Activated CD4-positive, alpha-beta T cell treated with anti-CD3 and anti-CD28 coated beads, Interleukin-2, amount 10 ng/mL, durations not matched to agents 24 days and 14 days (primary cell): ENCODE measurements around the gene WWC2. TPM values are rescaled to one million over a fixed set of nuclear protein-coding genes. Genes with fewer than 3 reads are reported as not detected.

Source experiments
- DNase-seq: peaks from one replicate; pipeline ENCODE4 v3.0.0; 2022
- H3K27ac Mint-ChIP-seq: one replicate; pipeline ENCODE4 v1.8.0; 2022; ENCODE audit warnings: mild to moderate bottlenecking, mixed read lengths
- H3K27me3 Mint-ChIP-seq: one replicate; pipeline ENCODE4 v1.8.0; 2022; ENCODE audit warnings: mixed read lengths
- H3K36me3 Mint-ChIP-seq: one replicate; pipeline ENCODE4 v1.8.0; 2022; ENCODE audit warnings: low read depth, mild to moderate bottlenecking, mixed read lengths
- H3K4me1 Mint-ChIP-seq: one replicate; pipeline ENCODE4 v1.8.0; 2021; ENCODE audit warnings: mixed read lengths
- H3K4me3 Mint-ChIP-seq: one replicate; pipeline ENCODE4 v1.8.0; 2022; ENCODE audit warnings: mild to moderate bottlenecking, moderate library complexity, mixed read lengths
- H3K9me3 Mint-ChIP-seq: one replicate; pipeline ENCODE4 v1.8.0; 2021; ENCODE audit warnings: mixed read lengths
- intact Hi-C: fragments of 100-400 bp; cut with micrococcal nuclease; formaldehyde crosslinking; loops from one replicate; pipeline ENCODE4 v1.15.1; 2023
- total RNA-seq: library from RNA; stranded (reverse); gene quantifications from 2 replicates; pipeline ENCODE4 v1.2.3, GENCODE V29; 2022

WWC2 gene
- 0.40 and 0.45 TPM in 2 replicates for total RNA-seq

- peak within 1 kb of the TSS; percentile 63 for H3K4me3 Mint-ChIP-seq
- no peaks in the 10 kb centered on the region for H3K9me3 Mint-ChIP-seq
- intact Hi-C loops = no loop called here
- DNase-seq = peak; percentile 85
- peaks cover 5% of the 10 kb centered on the region for H3K36me3 Mint-ChIP-seq
- peaks cover 54% of the 10 kb centered on the region for H3K27me3 Mint-ChIP-seq
- peaks cover 3% of the 10 kb centered on the region for H3K4me1 Mint-ChIP-seq
- no peak within 1 kb of the TSS for H3K27ac Mint-ChIP-seq
Observed at GRCh38 chr4:183098723-183099536, at the start of gene WWC2. Gene WWC2, plus strand, starts transcription at chr4:183099257. Its CDS starts 235 bp downstream, at chr4:183099492.

DNA sequence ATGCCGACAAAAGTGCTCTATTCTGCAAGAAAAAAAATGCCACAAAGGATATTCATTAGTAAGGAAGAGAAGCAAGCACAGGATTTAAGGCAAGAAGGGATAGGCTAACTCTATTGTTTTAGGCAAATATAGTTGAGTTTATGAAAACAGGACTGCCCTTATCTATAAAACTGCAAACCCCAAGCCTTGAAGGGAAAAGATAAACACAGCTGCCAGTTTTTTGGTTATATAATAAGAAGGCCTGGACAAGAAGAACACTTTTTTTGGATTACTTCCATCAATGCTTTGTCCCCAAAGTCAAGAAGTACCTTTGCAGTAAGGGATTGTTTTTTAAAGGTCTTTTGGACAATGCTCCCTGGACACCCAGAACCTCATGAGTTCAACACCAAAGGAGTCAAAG, 45.4 kb upstream of the WWC2 start:
- H3K27ac Mint-ChIP-seq = no peak overlapping the region
- intact Hi-C loops = no loop called here
- peaks cover 4% of the 10 kb centered on the region for H3K27me3 Mint-ChIP-seq
- no peak for DNase-seq
- no peaks in the 10 kb centered on the region for H3K9me3 Mint-ChIP-seq
- no peak overlapping the region for H3K4me3 Mint-ChIP-seq
- no peaks in the 10 kb centered on the region for H3K36me3 Mint-ChIP-seq
- H3K4me1 Mint-ChIP-seq = no peaks in the 10 kb centered on the region

DNA sequence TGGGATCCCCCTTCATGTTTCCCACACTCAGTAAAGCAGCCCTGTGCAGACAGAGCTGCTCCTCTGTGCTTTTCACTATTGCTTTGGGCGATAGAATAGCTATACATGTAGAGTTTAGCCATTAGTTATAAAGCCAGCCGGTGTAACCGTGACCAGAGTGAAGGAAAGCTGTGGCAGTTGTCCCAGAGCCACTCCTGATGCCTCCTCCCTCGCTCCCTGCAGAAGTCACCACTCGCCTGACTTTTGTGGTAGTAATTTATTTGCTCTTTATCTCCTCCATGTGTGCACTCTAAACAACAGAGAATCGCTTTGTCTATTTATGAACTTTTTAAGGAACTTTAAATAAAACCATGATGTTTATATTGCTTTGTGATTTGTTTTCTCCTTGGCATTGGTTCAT, 41.8 kb upstream of the WWC2 start:
- Mint-ChIP-seq H3K4me1 (no peaks in the 10 kb centered on the region), H3K9me3 (no peaks in the 10 kb centered on the region), H3K4me3 (no peak overlapping the region), H3K36me3 (no peaks in the 10 kb centered on the region), H3K27ac (no peak overlapping the region), H3K27me3 (peaks cover 3% of the 10 kb centered on the region)
- intact Hi-C loops = no loop called here
- no peak for DNase-seq

- H3K4me1 Mint-ChIP-seq = no peaks in the 10 kb centered on the region
- H3K27ac Mint-ChIP-seq = no peak overlapping the region
- H3K4me3 Mint-ChIP-seq = no peak overlapping the region
- peaks cover 2% of the 10 kb centered on the region for H3K27me3 Mint-ChIP-seq
- intact Hi-C loops = no loop called here
- no peaks in the 10 kb centered on the region for H3K36me3 Mint-ChIP-seq
- H3K9me3 Mint-ChIP-seq = no peaks in the 10 kb centered on the region
- no peak for DNase-seq
Observed at GRCh38 chr4:183059797-183060196, 39.3 kb upstream of the WWC2 start.

DNA sequence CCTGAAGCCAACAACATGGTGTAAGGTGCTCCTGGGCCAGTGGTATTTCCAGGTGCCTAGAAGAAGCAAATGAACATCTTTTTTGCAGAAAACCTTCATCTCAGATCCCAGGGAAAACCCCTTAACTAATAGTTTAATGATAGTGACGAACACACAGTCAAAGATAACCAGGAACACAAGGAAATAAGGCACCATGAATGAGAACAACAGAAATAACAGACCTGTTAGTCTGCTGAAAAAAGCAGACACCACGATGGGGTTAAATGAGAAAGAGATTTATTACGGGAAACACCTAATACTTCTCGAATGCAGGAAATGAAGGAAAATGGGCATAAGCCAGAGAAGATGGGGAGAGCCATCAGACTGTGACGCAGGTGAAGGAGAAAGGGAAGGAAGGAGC, 30.6 kb upstream of the WWC2 start:
- Mint-ChIP-seq H3K4me3 (no peak overlapping the region), H3K27ac (no peak overlapping the region), H3K27me3 (peaks cover 8% of the 10 kb centered on the region), H3K9me3 (no peaks in the 10 kb centered on the region), H3K4me1 (no peaks in the 10 kb centered on the region), H3K36me3 (no peaks in the 10 kb centered on the region)
- DNase-seq = no peak
- intact Hi-C loops = no loop called here

DNA sequence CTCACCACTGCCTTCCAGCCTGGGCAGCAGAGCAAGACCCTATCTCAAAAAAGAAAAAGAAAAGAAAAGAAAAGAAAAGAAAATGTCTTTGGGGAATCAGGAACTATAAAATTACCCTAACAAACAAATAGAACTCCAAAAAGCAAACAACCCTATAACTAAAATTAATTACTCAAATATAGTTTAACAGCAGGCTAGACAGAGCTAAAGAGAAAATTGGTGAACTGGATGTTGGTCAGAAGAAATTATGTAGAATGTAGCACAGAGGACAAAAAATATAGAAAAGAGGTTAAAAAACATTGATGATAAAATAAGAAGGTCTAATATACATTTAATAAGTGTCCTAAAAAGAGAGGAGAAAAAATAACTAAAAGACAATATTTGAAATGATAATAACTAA, 27.8 kb upstream of the WWC2 start:
- H3K4me3 Mint-ChIP-seq = no peak overlapping the region
- H3K27ac Mint-ChIP-seq = no peak overlapping the region
- H3K9me3 Mint-ChIP-seq = no peaks in the 10 kb centered on the region
- intact Hi-C loops = loop anchor here (10.0 kb wide), 1 partner anchor 334 kb away; no protein-coding TSS in a partner anchor
- no peaks in the 10 kb centered on the region for H3K36me3 Mint-ChIP-seq
- DNase-seq = no peak
- H3K4me1 Mint-ChIP-seq = peaks cover 1% of the 10 kb centered on the region
- H3K27me3 Mint-ChIP-seq = peaks cover 18% of the 10 kb centered on the region

DNA sequence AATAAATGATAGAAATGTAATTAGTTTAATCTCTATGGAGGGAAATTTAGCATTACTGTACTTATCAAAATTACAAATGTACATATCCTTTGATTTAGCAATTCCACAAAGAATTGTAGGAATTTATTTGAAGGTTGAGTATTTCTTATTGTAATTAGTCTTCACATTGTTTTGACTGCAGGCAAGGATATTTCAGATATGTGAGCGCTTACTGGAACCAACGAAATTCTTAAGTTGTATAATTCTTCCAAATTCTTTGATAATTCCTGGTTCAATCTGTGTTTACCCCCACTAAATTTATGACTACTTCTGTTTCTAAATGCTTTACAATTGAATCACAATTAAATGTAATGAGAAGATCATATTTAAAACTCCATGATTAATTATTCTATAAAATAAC, 26.9 kb upstream of the WWC2 start:
- Mint-ChIP-seq H3K4me1 (peaks cover 1% of the 10 kb centered on the region), H3K4me3 (no peak overlapping the region), H3K27ac (no peak overlapping the region), H3K27me3 (peaks cover 18% of the 10 kb centered on the region), H3K36me3 (no peaks in the 10 kb centered on the region), H3K9me3 (no peaks in the 10 kb centered on the region)
- DNase-seq = no peak
- intact Hi-C loops = loop anchor here (2.0 to 10.0 kb wide), 2 partner anchors 133 to 333 kb away; no protein-coding TSS in a partner anchor

GRCh38 chr4:183073838-183074145, 25.3 kb upstream of the WWC2 start:
- intact Hi-C loops = loop anchor here (1.0 to 10.0 kb wide), 3 partner anchors 135 to 331 kb away; no protein-coding TSS in a partner anchor
- H3K36me3 Mint-ChIP-seq = no peaks in the 10 kb centered on the region
- H3K27ac Mint-ChIP-seq = no peak overlapping the region

GRCh38 chr4:183074288-183074990, 24.6 kb upstream of the WWC2 start:
- H3K4me1 Mint-ChIP-seq = peaks cover 1% of the 10 kb centered on the region
- H3K36me3 Mint-ChIP-seq = no peaks in the 10 kb centered on the region
- DNase-seq = no peak
- no peak overlapping the region for H3K4me3 Mint-ChIP-seq
- H3K9me3 Mint-ChIP-seq = no peaks in the 10 kb centered on the region
- peaks cover 18% of the 10 kb centered on the region for H3K27me3 Mint-ChIP-seq
- no peak overlapping the region for H3K27ac Mint-ChIP-seq
- intact Hi-C loops = loop anchor here (10.0 kb wide), 1 partner anchor 330 kb away; no protein-coding TSS in a partner anchor

More at GRCh38 chr4:183073838-183074145, 25.3 kb upstream of the WWC2 start:
- Mint-ChIP-seq H3K4me1 (peaks cover 1% of the 10 kb centered on the region), H3K9me3 (no peaks in the 10 kb centered on the region), H3K27me3 (peaks cover 18% of the 10 kb centered on the region), H3K4me3 (no peak overlapping the region)
- DNase-seq = no peak

DNA sequence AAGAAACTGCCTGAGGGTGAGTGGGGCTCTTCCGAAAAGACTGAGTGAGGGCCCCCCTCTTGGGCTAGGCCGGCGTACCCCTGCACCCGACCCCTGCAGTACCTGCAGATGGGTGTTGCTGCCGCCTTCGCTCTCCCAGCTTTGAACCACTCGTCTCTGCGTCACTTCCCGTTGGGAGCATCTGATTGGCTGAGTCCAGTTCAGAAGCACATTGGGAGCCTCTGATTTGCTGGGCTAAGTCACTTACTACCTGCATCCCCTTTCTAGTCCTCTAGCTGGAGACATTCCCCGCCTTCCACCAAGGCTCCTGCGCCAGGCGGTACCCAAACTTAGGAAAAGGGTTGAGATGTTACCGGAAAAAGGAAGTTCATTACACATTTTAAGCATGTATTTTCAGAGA, 20.4 kb upstream of the WWC2 start:
- Mint-ChIP-seq H3K4me3 (no peak overlapping the region), H3K4me1 (peaks cover under 1% of the 10 kb centered on the region), H3K36me3 (no peaks in the 10 kb centered on the region), H3K27me3 (peaks cover 11% of the 10 kb centered on the region), H3K9me3 (no peaks in the 10 kb centered on the region), H3K27ac (no peak overlapping the region)
- no peak for DNase-seq
- intact Hi-C loops = loop anchor here (10.0 kb wide), 1 partner anchor 326 kb away; no protein-coding TSS in a partner anchor

GRCh38 chr4:183080372-183081115, 18.5 kb upstream of the WWC2 start:
- Mint-ChIP-seq H3K4me1 (no peaks in the 10 kb centered on the region), H3K4me3 (no peak overlapping the region), H3K27ac (no peak overlapping the region), H3K36me3 (no peaks in the 10 kb centered on the region), H3K27me3 (peaks cover 6% of the 10 kb centered on the region), H3K9me3 (no peaks in the 10 kb centered on the region)
- intact Hi-C loops = no loop called here
- no peak for DNase-seq

- intact Hi-C loops = no loop called here
- no peaks in the 10 kb centered on the region for H3K9me3 Mint-ChIP-seq
Observed at GRCh38 chr4:183081116-183081469, 18.0 kb upstream of the WWC2 start.

DNA sequence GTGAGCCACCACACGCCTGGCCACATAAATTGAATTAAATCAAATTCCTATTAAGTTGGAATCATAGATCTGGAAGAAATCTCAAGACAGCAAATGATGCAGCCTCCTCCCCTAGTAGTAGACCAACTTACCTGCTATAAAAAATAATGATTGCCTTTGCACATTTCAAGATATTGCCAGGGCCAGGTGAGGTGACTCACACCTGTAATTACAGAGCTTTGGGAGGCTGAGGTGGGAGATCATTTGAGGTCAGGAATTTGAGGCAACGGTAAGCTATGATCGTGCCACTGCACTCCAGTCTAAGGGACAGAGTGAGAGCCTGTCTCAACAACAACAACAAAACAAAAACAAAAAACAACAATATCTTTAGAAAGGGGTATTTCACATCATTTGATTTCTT, 17.0 kb upstream of the WWC2 start:
- no peaks in the 10 kb centered on the region for H3K4me1 Mint-ChIP-seq
- H3K4me3 Mint-ChIP-seq = no peak overlapping the region
- no peaks in the 10 kb centered on the region for H3K36me3 Mint-ChIP-seq
- intact Hi-C loops = no loop called here
- DNase-seq = no peak
- H3K27me3 Mint-ChIP-seq = peaks cover 3% of the 10 kb centered on the region
- H3K27ac Mint-ChIP-seq = no peak overlapping the region
- no peaks in the 10 kb centered on the region for H3K9me3 Mint-ChIP-seq

More at GRCh38 chr4:183081116-183081469, 18.0 kb upstream of the WWC2 start:
- DNase-seq = no peak
- Mint-ChIP-seq H3K27ac (no peak overlapping the region), H3K4me3 (no peak overlapping the region), H3K27me3 (peaks cover 3% of the 10 kb centered on the region), H3K36me3 (no peaks in the 10 kb centered on the region), H3K4me1 (no peaks in the 10 kb centered on the region)
